Epithelial cell of esophagus (primary cell): ENCODE results near the gene VGLL1.

Experiments used
- DNase-seq: peaks from one replicate; pipeline ENCODE4 v3.0.0; 2010; ENCODE audit warnings: low read depth
- H3K4me3 ChIP-seq: 2 replicates; pipeline ENCODE4 v1.5.1; 2011; ENCODE audit warnings: mild to moderate bottlenecking, low read length, control low read depth
- TF ChIP-seq, protein P1 (sequence below): IDR thresholded peaks from 2 replicates; pipeline ENCODE4 v1.5.1; 2011; ENCODE audit warnings: low read depth, mild to moderate bottlenecking, low read length, control low read depth, inconsistent platforms; ENCODE audit not compliant: insufficient read depth; ENCODE audit errors: missing control alignments

Gene VGLL1

DNA sequence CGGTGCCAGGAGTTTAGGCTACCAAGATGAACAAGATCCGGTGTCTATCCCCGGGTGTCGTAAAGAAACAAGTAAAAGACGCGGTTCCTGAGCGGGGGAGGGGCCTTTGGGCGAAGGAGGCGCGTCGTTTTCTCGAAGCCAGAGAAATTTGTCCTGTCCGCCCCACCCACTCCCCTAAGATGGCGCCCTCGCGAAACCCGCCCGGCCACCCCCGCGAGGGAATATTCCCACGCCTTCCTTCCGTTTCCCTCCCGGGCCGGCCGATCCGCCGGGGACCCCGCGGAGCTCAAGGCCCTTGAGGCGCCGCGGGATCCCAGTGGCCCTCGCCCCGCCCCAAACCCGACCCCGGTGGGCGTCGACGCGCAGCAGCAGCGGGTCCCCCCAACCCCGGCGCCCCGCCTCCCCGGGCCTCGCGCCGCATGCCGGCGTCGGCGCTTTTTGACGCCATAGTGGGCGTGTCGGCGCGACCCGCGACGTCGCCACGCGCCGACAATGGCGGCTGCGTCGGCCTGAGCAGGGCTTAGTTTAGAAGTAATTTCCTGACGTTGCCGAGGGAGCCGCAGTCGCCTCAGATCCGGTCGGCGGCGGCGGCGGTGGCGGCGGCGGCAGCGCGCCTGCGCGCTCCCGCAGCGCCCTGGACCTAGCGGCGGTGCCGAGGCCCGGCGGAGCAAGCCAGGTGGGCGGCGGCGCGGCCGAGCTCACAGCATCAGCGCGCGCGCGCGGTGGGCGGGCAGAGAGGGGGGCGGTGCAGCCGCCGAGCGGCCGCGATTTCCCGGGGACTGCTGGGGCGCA lies 35.1 kb upstream of the VGLL1 start:
- DNase-seq: peak; percentile 80
- peak overlapping the region; percentile 69 for H3K4me3 ChIP-seq
- TF ChIP-seq, protein P1, sequence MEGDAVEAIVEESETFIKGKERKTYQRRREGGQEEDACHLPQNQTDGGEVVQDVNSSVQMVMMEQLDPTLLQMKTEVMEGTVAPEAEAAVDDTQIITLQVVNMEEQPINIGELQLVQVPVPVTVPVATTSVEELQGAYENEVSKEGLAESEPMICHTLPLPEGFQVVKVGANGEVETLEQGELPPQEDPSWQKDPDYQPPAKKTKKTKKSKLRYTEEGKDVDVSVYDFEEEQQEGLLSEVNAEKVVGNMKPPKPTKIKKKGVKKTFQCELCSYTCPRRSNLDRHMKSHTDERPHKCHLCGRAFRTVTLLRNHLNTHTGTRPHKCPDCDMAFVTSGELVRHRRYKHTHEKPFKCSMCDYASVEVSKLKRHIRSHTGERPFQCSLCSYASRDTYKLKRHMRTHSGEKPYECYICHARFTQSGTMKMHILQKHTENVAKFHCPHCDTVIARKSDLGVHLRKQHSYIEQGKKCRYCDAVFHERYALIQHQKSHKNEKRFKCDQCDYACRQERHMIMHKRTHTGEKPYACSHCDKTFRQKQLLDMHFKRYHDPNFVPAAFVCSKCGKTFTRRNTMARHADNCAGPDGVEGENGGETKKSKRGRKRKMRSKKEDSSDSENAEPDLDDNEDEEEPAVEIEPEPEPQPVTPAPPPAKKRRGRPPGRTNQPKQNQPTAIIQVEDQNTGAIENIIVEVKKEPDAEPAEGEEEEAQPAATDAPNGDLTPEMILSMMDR: no peak

DNA sequence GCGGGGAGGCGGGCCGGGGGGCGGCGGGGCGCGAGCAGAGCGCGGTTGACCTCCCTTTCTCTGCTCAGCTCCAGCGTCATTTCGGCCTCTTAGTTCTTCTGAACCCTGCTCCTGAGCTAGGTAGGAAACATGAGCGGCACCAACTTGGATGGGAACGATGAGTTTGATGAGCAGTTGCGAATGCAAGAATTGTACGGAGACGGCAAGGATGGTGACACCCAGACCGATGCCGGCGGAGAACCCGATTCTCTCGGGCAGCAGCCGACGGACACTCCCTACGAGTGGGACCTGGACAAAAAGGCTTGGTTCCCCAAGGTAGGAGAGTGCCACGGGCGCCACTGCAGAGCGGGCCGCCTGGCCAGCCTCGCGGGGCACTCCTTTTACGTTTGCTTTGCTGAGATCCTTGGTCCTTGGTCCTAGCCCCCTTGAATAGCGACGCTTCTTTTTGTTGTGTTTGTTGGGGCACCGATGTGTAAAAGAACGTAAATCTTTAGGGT lies 34.4 kb upstream of the VGLL1 start, which contains the start of gene HTATSF1:
Gene HTATSF1, plus strand, starts transcription at position 37 of the 497 bp plus-strand sequence. Its CDS starts 93 bp downstream, at position 130.
- peak within 1 kb of the TSS; percentile 69 for H3K4me3 ChIP-seq
- no peak for DNase-seq
- TF ChIP-seq, protein P1: no peak

DNA sequence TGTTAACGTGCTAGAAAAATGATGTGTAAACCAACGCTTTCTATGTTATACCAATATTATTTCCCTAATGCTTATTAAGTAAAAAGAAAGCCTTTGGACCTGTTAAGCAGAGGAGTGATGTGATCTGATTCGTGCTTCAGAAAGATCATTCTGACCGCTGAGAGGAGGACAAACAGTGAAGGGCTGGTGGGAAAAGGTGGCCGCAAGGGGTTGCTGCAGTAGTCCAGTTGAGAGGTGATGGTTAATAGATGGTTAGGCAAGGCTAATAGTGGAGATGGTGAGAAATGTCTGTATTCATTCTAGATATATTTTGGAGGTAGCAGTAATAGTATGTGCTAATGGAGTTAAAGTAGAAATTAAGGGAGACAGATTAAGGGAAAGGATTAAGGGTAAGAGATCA lies 12.9 kb upstream of the VGLL1 start:
- no peak for DNase-seq
- TF ChIP-seq, protein P1: no peak

DNA sequence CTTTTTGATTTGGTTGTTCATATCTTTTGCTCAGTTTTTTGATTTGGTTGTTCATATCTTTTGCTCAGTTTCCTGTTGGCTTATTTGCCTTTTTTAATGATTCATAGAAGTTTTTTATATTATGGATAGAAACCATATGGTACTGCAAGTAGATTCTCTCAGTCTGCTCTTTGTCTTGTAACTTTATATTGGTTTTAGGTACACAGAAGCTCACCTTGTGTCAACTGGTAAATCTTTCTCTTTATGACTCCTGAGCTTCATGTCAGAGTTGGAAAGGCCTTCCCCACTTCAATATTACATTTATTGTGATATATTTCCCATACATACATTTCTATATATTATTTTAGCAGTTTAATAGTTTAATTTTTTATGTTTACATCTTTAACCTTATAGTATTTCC lies 8.2 kb upstream of the VGLL1 start:
- no peak for DNase-seq
- TF ChIP-seq, protein P1: no peak
- no peak overlapping the region for H3K4me3 ChIP-seq

More for the DNA sequence above, 12.9 kb upstream of the VGLL1 start:
- no peak overlapping the region for H3K4me3 ChIP-seq

DNA sequence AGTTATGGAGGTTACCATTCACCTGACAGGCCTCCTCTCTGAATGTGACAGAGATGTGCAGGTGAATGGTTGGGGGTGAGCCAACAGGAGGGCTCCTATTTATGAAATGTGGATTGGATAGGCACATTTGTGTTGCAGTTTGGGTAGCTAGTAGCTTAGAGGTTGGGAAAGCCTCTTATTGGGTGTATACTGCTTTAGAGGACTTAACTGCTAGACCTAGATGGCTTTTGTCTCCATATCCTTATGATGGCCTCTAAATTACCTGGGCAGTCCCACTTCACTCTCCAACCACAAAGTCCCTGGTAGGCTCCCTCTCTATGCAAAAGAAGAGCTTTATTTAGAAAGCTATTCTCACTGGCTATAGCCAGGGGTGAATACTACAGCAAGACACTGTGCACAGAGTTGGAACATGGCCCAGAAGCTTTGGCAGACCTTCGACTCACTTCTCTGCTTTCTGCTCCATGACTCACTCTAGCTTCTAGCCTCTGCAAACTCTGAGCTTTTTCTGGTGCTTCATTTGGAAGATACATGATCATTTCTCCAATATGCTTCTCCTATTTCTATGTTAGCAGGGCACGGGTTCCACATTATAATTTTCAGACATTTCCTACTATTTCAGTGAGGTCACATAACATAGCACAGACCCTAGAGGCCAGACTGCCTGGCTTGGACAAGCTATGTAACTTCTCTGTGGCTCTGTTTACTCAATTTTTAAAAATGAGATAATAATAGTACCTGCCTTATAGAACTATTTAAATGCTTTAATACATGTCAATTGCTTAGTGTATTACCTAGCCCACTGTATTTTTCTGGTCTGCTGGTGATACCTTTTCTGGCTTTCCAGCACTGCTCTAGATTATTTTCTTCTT lies 6.0 kb upstream of the VGLL1 start:
- TF ChIP-seq, protein P1: no peak
- no peak overlapping the region for H3K4me3 ChIP-seq
- DNase-seq: peak; percentile 77

DNA sequence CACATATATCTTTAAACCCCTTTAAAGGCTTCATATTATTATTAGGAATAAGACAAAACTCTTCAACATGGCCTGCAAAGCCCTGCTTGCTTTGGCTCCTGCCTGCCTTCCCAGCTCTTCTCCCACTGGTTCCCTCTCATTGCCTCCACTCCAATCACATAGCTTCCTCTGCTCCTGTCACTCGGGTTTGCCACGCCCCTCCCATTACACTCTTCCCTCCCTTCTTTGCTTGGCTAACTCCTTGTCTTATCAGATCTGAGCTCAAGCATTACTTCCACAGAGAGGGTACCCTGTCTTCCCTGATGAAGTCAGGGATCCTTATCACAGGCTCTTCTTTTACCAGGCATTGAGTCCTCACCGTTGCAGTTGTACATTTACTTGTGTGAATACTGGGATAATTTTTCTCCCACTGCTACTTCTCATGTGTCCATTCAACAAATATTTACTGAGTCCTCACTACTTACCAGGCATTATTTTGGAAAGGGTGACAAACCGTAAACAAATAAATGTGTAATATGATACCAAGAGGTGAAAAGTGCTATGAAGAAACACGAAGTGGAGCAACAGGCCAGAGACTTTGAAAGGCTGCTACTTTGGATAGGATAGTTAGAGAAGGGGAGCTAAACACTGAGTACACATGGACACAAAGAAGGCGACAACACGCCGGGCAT lies 3.2 kb upstream of the VGLL1 start:
- peak; percentile 30 for DNase-seq
- H3K4me3 ChIP-seq: no peak overlapping the region
- TF ChIP-seq, protein P1: no peak
